Stimulated activated CD8-positive, alpha-beta memory T cell treated with anti-CD3 and anti-CD28 coated beads, Interleukin-15, amount 100 ng/mL, for 4 hours (primary cell): Measurements from ENCODE around the gene DNMBP.
"Not testable (repeated sequence)": the region's sequence is repeated elsewhere in the genome, so short reads cannot be mapped to it uniquely, and the experiment has no call there.

Source experiments
- DNase-seq, 2 donors: peaks; one replicate each; pipeline ENCODE4 v3.0.0-alpha.2; 2020; ENCODE audit warnings: low read depth in 2 of 2

DNMBP gene

DNA sequence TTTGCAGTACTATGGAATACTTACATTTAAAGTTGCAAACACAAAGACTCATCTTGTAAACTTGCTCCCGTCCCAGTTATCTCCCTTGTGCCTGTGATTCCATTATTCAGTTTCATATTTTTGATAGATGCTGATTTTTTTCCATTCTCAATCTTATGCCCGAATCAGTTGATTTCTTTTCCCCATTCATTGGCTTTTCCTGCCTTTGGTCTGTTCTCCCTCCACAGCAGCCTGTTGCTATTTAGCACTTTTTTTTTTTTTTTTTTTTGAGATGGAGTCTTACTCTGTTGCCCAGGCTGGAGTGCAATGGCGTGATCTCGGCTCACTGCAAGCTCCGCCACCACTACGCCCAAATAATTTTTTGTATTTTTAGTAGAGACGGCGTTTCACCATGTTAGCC lies 149.3 kb downstream of the DNMBP start:
- no peak for DNase-seq

DNA sequence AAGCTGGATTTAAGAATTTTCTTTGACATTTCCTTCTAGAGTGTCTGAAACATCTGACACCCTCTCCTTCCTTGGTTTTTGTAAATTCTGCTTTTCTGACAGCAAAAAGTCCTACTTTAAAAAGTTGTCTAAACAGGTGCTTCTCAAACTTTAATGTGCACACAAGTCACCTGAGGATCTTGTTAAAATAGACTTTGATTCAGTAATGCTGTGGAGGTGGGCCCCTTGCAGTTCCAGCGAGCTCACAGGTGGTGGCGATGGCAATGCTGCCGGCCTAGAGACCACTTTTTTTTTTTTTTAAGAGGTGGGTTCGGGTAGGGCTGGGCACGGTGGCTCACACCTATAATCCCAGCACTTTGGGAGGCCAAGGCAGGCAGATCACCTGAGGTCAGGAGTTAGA lies 150.2 kb downstream of the DNMBP start:
- no peak for DNase-seq

DNA sequence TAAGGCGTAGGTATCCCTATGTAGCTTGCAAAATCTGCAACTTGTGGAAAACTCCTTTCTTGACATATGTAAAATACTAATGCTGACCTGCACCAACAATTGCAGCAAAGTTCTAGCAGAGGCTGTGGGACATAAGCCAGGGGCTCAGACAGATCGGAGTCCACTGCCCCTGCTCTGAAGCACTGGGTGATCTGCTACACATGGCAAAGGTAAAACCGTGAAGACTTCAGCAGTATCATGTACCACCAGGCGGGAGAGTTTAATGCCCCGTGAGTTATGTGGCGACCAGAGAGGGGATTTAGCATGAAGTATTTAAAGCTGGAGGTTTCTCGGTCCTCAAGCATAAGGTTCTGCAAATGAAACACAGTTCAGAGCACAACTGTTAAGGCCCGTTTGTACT lies 150.9 kb downstream of the DNMBP start:
- no peak for DNase-seq

DNA sequence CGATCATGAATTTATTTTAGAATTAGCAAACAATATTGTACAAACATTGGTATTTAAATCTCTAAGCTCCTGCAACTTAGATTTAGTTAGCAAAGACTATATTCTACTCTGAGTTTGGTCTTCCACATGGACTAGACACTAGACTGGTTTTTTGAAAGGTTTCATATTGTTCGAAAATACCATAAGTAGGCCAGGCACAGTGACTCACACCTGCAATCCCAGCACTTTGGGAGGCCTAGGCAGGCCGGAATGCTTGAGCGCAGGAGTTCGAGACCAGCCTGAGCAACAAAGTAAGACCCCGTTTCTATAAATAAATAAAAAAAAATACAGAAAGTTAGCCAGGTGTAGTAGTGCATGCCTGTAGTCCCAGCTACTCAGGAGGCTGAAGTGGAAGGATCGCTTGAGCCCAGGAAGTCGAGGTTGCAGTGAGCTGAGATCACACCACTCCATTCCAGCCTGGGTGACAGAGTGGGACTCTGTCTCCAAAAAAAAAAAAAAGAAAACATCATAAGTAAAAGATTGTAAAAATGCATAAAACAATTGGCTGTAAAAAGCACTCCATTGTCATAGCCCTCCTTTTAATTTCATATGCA lies 154.2 kb downstream of the DNMBP start:
- DNase-seq, result no peak

DNA sequence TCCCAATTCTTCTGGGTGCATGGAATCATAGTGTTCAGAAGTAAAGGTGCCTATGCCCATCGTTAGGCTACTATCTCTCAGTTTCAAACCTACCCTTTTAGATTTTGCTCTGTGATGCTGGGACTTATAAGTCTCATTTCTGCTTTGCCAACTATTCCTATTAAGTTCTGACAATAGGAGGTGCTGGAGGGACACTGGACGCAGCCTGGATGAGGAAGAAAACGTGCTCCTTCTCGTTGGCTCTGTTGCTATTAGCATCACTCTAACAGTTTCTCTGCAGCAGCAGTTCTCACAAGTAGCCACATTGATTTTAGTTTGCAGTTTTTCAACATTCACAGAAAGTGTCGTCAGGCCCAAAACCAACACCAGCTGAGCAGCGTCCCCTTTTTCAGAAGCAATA lies 154.9 kb downstream of the DNMBP start:
- no peak for DNase-seq

DNA sequence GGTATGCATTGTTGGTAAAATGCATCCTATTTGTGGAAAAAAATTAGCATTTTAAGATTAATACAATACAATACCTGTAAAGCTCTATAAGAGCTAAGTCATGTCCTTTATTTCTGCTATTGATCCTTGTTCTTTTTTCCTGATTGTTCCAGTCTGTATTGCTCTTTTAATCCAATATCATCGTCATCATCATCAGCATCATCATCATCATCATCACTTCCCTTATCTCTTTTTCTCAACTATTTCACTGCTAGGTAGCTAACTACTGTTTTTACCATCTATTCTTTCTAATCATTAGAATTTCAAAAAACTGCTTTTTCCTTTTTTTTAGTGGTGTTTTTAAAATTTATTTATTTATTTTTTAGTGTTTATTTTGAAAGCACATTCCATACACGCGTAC lies 156.1 kb downstream of the DNMBP start:
- DNase-seq, result no peak

DNA sequence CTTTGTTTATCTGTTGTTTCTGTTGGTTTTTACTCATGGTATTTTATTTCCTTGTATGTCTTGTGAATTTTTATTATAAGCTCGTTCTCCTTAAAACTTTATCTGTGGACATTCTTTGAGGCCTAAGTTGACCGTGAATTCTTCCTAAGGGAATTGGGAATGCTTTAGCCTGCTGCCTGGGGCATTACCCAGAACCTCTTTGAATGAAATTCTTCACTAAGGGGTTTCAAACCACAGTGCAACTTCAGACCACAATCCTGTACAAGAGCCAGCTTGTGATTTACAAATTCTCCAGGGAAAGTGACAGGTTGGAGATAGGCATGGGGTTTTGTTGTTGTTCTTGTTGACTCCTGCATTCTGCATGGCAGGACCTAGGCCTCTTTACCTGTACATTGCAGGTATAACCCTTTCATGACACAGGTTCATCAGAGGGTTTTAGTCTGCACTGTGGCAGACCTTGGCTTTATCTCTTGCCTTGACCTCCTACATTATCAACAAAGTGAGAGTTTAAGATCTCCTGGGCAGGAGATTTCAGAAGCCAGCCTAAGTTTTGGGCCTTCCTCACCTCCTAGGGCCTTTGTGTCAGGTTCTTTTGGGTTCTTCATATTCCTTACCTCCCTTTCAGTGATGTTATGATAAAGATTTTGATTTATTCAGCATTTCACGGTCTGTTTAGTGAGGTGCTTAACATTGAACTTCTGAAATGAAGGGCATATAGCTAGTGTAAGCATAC lies 157.1 kb downstream of the DNMBP start:
- no peak for DNase-seq

DNA sequence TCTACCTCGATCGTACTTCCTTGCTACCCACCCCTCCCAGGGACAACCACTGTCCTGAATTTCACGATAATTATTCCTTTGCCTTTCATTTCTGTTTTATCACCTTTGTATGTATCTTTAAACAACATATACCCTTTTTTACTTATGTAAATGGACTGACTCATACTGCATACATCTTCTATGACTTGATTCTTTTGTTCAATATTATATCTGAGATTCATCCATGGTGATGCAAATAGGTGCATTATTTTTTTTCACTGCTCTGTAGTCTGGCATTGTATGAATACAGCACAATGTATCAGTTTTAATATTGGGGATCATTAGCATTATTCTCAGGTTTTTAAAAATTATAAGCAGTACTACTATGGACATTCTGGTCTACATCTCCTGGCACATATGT lies 157.9 kb downstream of the DNMBP start:
- DNase-seq, result no peak

DNA sequence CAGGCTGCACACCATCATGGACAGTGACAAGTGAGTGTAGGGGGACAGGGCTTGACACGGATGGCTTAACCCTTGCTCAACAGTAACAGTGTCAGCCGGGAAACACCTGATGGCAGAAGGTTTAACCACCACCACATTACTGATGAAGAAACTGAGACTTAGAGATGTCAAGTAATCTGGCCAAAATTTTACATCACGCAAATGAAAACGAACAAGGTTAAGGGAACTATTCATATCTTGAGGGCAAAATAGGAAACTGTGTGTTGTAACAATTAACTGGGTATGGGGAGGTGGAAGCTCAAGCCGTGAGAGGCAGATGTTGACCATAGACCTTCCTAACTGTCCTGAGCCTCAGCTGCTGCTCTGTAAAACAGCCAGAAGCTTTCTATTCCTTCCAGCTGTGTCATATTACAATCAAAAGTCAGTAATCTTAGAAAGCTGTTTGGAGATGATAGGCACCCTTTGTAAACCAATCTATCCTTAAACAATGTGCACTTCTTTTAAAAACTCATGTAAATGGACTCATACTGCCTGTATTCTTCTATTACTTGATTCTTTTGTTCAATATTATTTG lies 158.9 kb downstream of the DNMBP start:
- no peak for DNase-seq

DNA sequence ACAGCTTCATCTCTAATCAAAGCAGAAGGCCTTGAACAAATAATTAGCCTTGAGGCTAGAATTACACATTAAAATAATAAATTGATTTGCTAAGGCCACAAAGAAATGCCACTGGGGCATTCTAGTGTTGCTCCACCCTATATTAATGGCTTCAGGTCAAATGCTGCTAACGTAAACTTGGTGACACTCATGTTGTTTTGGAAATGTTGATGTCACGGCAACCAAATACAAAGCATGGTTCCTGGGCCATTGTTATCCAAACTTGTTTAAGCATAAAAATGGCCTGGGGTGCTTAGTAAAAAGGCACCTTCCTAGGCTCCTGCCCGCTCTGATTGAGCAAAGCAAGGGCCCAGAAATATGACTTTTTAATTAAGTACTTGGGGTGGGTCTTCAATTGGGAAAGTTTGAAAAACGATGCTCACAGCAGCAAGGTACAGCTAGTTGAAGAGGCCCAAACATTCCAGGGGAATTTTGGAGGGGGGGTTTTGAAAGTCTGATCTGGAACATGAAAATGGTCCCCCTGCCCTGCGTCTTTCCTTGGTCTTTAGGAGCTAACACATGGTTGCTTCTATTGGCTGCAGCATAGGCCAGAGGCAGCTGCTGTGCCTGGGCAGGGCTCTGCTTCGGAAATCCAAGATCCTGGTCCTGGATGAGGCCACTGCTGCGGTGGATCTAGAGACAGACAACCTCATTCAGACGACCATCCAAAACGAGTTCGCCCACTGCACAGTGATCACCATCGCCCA lies 159.6 kb downstream of the DNMBP start:
- DNase-seq, result no peak

DNA sequence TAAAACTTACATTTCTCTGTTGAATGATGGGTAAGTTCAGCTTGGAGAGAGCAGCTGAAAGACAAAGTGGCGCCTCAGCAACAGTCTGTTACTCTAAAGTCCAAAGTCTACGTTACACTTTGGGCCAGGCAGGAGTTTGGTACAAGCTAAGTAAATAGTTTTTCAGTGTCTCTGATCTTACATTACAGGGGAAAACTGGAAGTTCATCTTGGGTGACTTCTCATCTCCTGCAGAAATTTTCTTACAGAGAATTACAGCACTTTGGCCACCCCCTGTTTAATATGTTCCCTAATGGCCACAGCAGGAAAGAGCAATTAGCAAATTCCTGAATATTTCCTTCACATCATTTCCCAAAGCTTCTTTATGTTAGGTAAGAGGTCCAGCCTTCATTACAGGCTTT lies 160.2 kb downstream of the DNMBP start:
- DNase-seq, result no peak

DNA sequence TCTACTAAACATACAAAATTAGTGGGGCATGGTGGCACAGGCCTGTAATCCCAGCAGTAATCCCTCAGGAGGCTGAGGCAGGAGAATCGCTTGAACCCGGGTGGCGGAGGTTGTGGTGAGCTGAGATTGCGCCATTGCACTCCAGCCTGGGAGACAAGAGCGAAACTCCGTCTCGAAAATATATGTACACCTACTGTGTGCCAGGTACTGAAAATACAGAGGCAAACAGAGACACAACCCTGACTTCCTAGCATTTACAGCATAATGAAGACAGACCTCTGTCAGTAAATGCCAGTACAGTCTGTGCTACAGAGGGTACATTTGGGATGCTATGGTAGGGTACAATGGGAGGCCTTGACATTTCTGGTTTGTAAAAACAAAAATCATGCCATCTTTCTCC lies 160.7 kb downstream of the DNMBP start:
- DNase-seq, result no peak

DNA sequence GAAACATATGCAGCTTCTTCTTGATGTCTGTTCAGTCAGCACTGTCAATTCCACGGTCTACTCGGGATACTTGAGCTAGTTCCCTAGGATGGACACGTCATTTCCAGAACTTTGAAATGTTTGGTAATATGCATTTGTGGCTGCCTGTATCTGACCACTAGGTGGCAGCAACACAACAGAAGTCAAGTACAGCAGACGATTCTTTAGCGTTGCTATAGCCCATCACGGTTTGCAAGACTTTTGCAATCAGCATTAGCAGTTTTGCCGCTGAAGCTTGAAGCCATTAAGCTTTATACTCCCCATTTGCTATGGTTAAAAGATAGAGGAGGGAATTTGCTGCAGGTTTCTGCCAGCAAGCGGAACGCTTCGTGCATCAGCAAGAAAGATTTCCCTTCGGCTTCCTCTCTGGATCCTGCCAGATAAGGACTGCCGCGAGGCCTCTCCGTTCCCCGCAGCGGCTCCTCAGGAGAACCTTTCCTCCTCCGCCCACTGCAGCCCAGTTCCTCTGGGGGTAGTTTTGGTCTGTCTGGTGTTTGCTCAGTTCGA lies 163.8 kb downstream of the DNMBP start:
- peak; percentile 7 to 54 for DNase-seq

DNA sequence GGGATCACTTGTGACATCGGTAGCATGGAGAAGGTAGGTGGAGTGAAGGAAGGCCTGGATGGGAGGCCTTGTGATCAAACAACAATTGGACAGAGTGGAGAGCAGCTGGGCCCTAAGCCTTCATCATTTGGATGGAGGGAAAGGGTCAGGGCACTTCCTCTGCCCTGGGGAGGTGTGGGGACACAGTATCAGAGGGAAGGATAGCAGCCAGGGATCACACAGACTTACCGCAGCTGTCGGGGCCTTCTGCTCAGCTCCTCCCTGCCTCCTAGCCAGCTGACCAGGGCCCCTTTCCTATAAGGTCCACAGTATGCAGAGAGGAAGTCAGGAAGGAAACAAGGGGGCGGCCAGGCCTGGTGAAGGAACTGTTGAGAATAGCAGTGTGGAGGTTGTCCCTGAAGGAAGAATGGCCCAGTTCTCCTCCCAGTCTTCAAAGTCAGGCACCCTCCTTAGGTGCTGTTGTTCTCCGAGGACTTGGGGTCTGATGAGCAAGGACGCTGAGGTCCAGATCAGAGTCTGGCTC lies 165.3 kb downstream of the DNMBP start:
- no peak for DNase-seq

DNA sequence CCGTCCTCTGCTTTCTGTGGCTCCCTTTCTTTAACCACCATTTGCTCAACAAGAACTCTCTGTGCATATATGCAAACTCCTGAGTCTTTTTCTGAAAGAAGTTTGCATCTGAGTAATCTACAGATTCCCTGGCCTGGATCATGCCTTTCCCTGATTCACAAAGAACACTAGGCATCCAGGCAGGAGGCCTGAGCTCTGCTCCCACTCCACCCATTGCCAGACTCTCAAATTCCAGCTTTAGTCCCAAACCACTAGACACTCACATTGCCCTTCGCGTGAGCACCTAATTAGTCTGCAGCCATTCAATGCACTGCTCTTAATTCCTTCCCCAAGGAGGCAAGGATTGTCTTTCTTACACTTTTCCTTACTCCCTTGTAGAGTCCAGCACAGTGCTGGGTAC lies 166.4 kb downstream of the DNMBP start:
- no peak for DNase-seq

DNA sequence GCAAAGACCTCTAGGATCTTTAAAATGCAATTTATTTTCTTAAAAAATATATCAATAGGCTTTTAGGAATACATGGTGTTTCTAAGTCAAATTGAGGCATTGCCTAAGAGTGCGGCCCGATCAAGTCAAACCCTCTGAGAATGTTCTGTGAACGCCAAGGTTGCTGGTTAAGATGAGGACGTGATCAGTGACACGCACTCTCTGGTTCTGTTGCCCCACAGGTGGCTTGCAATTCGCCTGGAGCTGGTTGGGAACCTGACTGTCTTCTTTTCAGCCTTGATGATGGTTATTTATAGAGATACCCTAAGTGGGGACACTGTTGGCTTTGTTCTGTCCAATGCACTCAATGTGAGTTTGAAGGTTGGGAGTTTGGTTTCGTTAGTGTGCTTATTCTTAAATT lies 168.0 kb downstream of the DNMBP start:
- DNase-seq, result no peak

DNA sequence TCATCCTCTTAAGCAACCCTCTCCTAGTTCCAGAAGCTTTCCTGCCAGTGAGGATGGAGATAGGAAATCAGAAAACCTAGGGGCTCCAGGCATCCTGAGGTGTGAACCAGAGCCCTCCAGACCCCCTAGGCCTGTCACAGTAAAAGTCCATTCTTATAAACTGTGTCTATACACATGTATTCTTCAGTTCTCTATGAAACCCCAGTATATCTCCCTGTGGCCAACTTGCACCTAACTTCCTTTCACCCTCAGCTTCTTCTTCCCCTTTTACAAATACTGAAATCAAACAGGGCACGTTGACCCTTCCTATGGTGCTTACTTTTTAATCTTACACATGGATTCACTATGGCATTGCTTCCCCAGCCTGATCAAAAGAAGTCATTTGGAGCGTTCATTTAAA lies 168.9 kb downstream of the DNMBP start:
- not testable (repeated sequence) for DNase-seq

DNA sequence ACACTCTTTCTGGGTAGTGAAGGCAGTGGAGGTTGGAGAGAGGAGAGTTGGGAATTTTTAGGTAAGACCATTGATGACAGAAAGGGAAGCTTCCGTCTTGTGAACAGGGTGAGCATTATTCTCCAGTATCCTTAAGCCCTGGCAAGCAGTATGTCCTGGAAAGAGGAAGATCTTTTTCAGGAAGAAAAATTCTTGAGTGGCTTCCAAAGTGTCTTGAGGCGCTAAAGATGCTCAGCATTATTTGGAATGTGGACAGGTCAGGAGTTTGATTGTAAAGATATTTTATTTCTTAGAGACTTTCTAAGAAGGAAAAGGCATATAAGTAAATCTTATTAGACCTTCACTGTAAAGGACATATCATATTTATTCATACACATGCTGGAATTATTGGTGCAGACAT lies 173.0 kb downstream of the DNMBP start:
- DNase-seq, result no peak

DNA sequence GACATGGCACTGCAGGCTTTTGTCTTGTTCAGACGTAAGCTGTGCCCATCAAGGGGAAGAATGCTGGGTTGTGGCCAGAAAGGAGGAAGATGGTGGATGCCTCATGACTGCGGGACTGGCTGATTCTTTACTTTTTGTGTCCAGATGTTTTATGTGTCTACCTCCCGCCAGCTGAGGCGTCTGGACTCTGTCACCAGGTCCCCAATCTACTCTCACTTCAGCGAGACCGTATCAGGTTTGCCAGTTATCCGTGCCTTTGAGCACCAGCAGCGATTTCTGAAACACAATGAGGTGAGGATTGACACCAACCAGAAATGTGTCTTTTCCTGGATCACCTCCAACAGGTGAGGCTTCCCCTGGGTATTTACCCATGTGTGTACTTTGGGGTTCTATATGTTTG lies 173.8 kb downstream of the DNMBP start:
- DNase-seq, result no peak

DNA sequence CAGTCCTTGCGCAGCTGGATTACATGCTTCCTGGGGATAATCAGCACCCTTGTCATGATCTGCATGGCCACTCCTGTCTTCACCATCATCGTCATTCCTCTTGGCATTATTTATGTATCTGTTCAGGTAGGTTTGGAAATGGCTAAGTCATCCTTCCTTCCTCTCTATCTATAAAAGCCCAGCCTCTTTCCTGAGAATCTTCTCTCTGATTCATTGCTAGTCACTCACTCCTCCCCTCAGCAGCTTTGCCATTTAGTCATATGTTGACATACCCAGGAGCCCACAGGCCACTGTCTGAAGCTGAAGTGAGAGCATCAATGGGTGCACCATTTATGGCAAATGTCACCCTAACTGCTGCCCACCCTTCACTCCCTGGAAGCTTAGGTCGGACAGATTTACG lies 175.3 kb downstream of the DNMBP start:
- no peak for DNase-seq

DNA sequence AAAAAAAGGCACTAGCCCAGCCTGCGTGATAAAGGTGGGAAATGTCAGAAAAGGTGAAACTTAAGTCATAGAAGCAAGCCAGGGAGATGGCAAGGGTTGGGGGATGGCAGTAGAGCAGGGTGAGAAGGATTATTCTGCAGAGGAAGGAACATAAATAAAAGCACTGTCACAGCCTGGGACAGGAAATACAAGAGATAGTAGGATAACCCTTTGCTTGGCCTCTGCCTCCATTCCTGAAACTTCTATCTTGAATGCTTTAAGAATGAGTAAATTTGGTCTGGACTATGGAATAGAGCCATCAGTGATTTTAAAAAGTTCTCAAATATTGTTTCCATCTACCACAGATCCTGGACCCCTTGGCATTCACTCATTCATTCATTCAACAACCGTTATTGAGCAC lies 177.3 kb downstream of the DNMBP start:
- no peak for DNase-seq

DNA sequence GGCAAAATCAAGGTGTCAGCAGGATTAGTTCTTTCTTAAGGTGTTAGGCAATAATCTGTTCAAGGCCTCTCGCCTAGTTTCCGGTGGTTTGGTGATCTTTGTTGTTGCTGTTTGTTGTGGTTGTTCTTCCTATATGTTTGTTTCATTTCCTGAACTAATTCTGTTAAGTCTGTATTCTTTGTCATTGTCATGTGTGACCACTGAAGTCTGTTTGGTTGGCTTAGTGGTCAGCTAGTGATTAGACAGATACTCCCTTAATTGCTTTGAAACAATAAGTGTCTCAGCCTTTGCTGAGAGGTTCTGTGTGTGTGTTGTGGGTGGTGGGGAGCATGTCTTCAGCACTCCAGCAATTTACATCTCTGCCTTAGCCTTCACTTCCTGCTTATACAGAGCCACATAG lies 181.3 kb downstream of the DNMBP start:
- DNase-seq, result no peak
